Karpas-422 (cell line): Measurements from ENCODE around the gene SNX1. TPM values are rescaled to one million over a fixed set of nuclear protein-coding genes. Genes with fewer than 3 reads are reported as not detected.

Experiments used
- DNase-seq: peaks from one replicate; pipeline ENCODE4 v3.0.0-alpha.2; 2015
- H2AFZ ChIP-seq: fragments of 200-600 bp; sonication (generic); 2 replicates; pipeline ENCODE4 v1.6.1; 2014; ENCODE audit warnings: antibody characterized with exemption, low read length, mixed read lengths
- H3K27ac ChIP-seq: fragments of 200-600 bp; sonication (generic); 2 replicates; pipeline ENCODE4 v1.5.1; 2014; ENCODE audit warnings: mild to moderate bottlenecking, low read length, moderate library complexity
- H3K27me3 ChIP-seq: fragments of 200-600 bp; sonication (generic); 2 replicates; pipeline ENCODE4 v1.6.1; 2014; ENCODE audit warnings: low read length, mixed read lengths
- H3K36me3 ChIP-seq: fragments of 200-600 bp; sonication (generic); 2 replicates; pipeline ENCODE4 v1.6.1; 2014; ENCODE audit warnings: low read length, mixed read lengths; ENCODE audit not compliant: insufficient read depth
- H3K4me1 ChIP-seq: fragments of 200-600 bp; sonication (generic); 2 replicates; pipeline ENCODE4 v1.6.1; 2014; ENCODE audit warnings: mild to moderate bottlenecking, low read length, mixed read lengths
- H3K4me2 ChIP-seq: fragments of 200-600 bp; sonication (generic); 2 replicates; pipeline ENCODE4 v1.6.1; 2014; ENCODE audit warnings: low read length, low read depth, mild to moderate bottlenecking; ENCODE audit not compliant: poor library complexity, severe bottlenecking
- H3K4me3 ChIP-seq: fragments of 200-600 bp; sonication (generic); 2 replicates; pipeline ENCODE4 v1.5.1; 2014; ENCODE audit warnings: mild to moderate bottlenecking, antibody characterized with exemption, low read length, mixed read lengths
- H3K79me2 ChIP-seq: fragments of 200-600 bp; sonication (generic); 2 replicates; pipeline ENCODE4 v1.6.1; 2014; ENCODE audit warnings: mild to moderate bottlenecking, low read length, mixed read lengths
- H3K9ac ChIP-seq: fragments of 200-600 bp; sonication (generic); 2 replicates; pipeline ENCODE4 v1.6.0; 2014; ENCODE audit warnings: low read length
- H3K9me2 ChIP-seq: fragments of 200-600 bp; sonication (generic), shearing (Covaris generic); replicated peaks from 2 replicates; pipeline ENCODE4 v1.6.0; 2014; ENCODE audit warnings: mild to moderate bottlenecking, low read length, moderate library complexity; ENCODE audit not compliant: insufficient read depth
- H3K9me3 ChIP-seq: fragments of 300-700, 200-600 bp; sonication (generic); 2 replicates; pipeline ENCODE4 v1.6.1; 2014; ENCODE audit warnings: low read length, mixed read lengths
- H4K20me1 ChIP-seq: fragments of 200-600 bp; sonication (generic); 2 replicates; pipeline ENCODE4 v1.6.1; 2014; ENCODE audit warnings: mild to moderate bottlenecking, antibody characterized with exemption, low read length, low read depth; ENCODE audit not compliant: insufficient read depth
- total RNA-seq: library from RNA; depleted of rRNA; stranded (reverse); fragments of >200 nt; shearing (Covaris generic); gene quantifications from 2 replicates; pipeline ENCODE4 v1.2.3, GENCODE V29; 2014; ENCODE audit warnings: low replicate concordance

Gene SNX1
- total RNA-seq, 1 experiment from 2014 or later: 52.0 TPM

GRCh38 chr15:64092075-64092820 lies 3.5 kb upstream of the SNX1 start:
- peaks cover 84% of the 10 kb centered on the region for H3K79me2 ChIP-seq
- H3K9me3 ChIP-seq: 0 out of 2 replicates have a peak, but pooled peaks cover 2% of the 10 kb centered on the region
- H3K9me2 ChIP-seq: no peaks in the 10 kb centered on the region
- H3K4me1 ChIP-seq: peaks cover 46% of the 10 kb centered on the region
- H3K36me3 ChIP-seq: peaks cover 24% of the 10 kb centered on the region
- no peaks in the 10 kb centered on the region for H3K27me3 ChIP-seq
- peak overlapping the region; percentile 91 for H3K4me3 ChIP-seq
- DNase-seq: peak; percentile 65
- H3K4me2 ChIP-seq: peak overlapping the region; percentile 88
- no peaks in the 10 kb centered on the region; the same call in 1 of the 2 replicates for H4K20me1 ChIP-seq
- H3K27ac ChIP-seq: peak overlapping the region; percentile 81
- H3K9ac ChIP-seq: peak overlapping the region; percentile 91
- no peak overlapping the region for H2AFZ ChIP-seq

- peak overlapping the region; percentile 91 for H3K4me3 ChIP-seq
- peak; percentile 84 for DNase-seq
These were observed 2.7 kb upstream of the SNX1 start for GRCh38 chr15:64092864-64093626.

GRCh38 chr15:64093627-64094417 lies 2.0 kb upstream of the SNX1 start, which contains the start of gene CIAO2A:
TSS of gene CIAO2A (minus strand) at chr15:64093838. CDS start at chr15:64093768, 70 bp downstream.
- Histone ChIP-seq H3K9ac (peak within 1 kb of the TSS; percentile 91), H3K36me3 (peaks cover 9% of the 10 kb centered on the region), H3K4me1 (peaks cover 60% of the 10 kb centered on the region), H3K9me3 (no peaks in the 10 kb centered on the region), H3K9me2 (no peaks in the 10 kb centered on the region), H4K20me1 (no peaks in the 10 kb centered on the region; the same call in 1 of the 2 replicates), H3K27me3 (no peaks in the 10 kb centered on the region), H2AFZ (peak within 1 kb of the TSS; percentile 94; the same call in 1 of the 2 replicates), H3K4me3 (peak within 1 kb of the TSS; percentile 91), H3K4me2 (peak within 1 kb of the TSS; percentile 88), H3K27ac (peak within 1 kb of the TSS; percentile 81), H3K79me2 (peaks cover 86% of the 10 kb centered on the region)
- peak; percentile 99 for DNase-seq

More at GRCh38 chr15:64092864-64093626, 2.7 kb upstream of the SNX1 start:
- H3K79me2 ChIP-seq: peaks cover 86% of the 10 kb centered on the region
- H3K9me2 ChIP-seq: no peaks in the 10 kb centered on the region
- no peaks in the 10 kb centered on the region for H3K27me3 ChIP-seq
- peak overlapping the region; percentile 91 for H3K9ac ChIP-seq
- peak overlapping the region; percentile 36; the same call in 1 of the 2 replicates for H2AFZ ChIP-seq
- H3K4me1 ChIP-seq: peaks cover 54% of the 10 kb centered on the region
- H3K4me2 ChIP-seq: peak overlapping the region; percentile 88
- no peaks in the 10 kb centered on the region; the same call in 1 of the 2 replicates for H4K20me1 ChIP-seq
- peak overlapping the region; percentile 81 for H3K27ac ChIP-seq
- 0 out of 2 replicates have a peak, but pooled peaks cover 1% of the 10 kb centered on the region for H3K9me3 ChIP-seq
- peaks cover 17% of the 10 kb centered on the region for H3K36me3 ChIP-seq

GRCh38 chr15:64095431-64095794 lies 369 bp upstream of the SNX1 start:
- H3K9ac ChIP-seq: peak overlapping the region; percentile 91
- DNase-seq: no peak

GRCh38 chr15:64096668-64097384 lies 1.0 kb downstream of the SNX1 start:
- Histone ChIP-seq H3K27me3 (no peaks in the 10 kb centered on the region), H4K20me1 (no peaks in the 10 kb centered on the region; the same call in 1 of the 2 replicates), H3K4me3 (peak overlapping the region; percentile 76), H2AFZ (no peak overlapping the region), H3K4me1 (peaks cover 41% of the 10 kb centered on the region), H3K4me2 (peak overlapping the region; percentile 73), H3K9me3 (no peaks in the 10 kb centered on the region), H3K79me2 (peaks cover 86% of the 10 kb centered on the region), H3K9ac (peak overlapping the region; percentile 87), H3K27ac (peak overlapping the region; percentile 23), H3K9me2 (no peaks in the 10 kb centered on the region), H3K36me3 (peaks cover 9% of the 10 kb centered on the region; the same call in 1 of the 2 replicates)
- peak; percentile 69 for DNase-seq

More at GRCh38 chr15:64095431-64095794, 369 bp upstream of the SNX1 start:
- H3K27ac ChIP-seq: peak overlapping the region; percentile 25; the same call in 1 of the 2 replicates
- peaks cover 86% of the 10 kb centered on the region for H3K79me2 ChIP-seq
- peaks cover 54% of the 10 kb centered on the region for H3K4me1 ChIP-seq
- H3K4me3 ChIP-seq: peak overlapping the region; percentile 91; the same call in 1 of the 2 replicates
- H3K4me2 ChIP-seq: peak overlapping the region; percentile 88
- H4K20me1 ChIP-seq: no peaks in the 10 kb centered on the region; the same call in 1 of the 2 replicates
- H3K9me2 ChIP-seq: no peaks in the 10 kb centered on the region
- H3K9me3 ChIP-seq: no peaks in the 10 kb centered on the region
- no peak overlapping the region for H2AFZ ChIP-seq
- no peaks in the 10 kb centered on the region; the same call in 1 of the 2 replicates for H3K36me3 ChIP-seq
- no peaks in the 10 kb centered on the region for H3K27me3 ChIP-seq

- Histone ChIP-seq H3K4me1 (peaks cover 30% of the 10 kb centered on the region), H3K36me3 (peaks cover 13% of the 10 kb centered on the region; the same call in 1 of the 2 replicates), H3K27ac (no peak overlapping the region), H3K4me2 (no peak overlapping the region), H3K79me2 (peaks cover 93% of the 10 kb centered on the region), H3K9me2 (no peaks in the 10 kb centered on the region), H3K9me3 (no peaks in the 10 kb centered on the region), H3K27me3 (no peaks in the 10 kb centered on the region), H2AFZ (no peak overlapping the region), H3K4me3 (no peak overlapping the region), H3K9ac (no peak overlapping the region), H4K20me1 (peaks cover 15% of the 10 kb centered on the region; the same call in 1 of the 2 replicates)
- no peak for DNase-seq
These were observed 3.6 kb downstream of the SNX1 start for GRCh38 chr15:64099379-64099778.

GRCh38 chr15:64100958-64101357 lies 5.2 kb downstream of the SNX1 start:
- H3K4me2 ChIP-seq: no peak overlapping the region
- H2AFZ ChIP-seq: no peak overlapping the region
- H3K9ac ChIP-seq: no peak overlapping the region
- H3K4me3 ChIP-seq: no peak overlapping the region
- no peak overlapping the region for H3K27ac ChIP-seq
- H3K9me2 ChIP-seq: no peaks in the 10 kb centered on the region
- peaks cover 13% of the 10 kb centered on the region; the same call in 1 of the 2 replicates for H3K36me3 ChIP-seq
- H4K20me1 ChIP-seq: peaks cover 15% of the 10 kb centered on the region; the same call in 1 of the 2 replicates
- peaks cover 99% of the 10 kb centered on the region for H3K79me2 ChIP-seq
- H3K4me1 ChIP-seq: peaks cover 18% of the 10 kb centered on the region
- no peak for DNase-seq
- H3K27me3 ChIP-seq: no peaks in the 10 kb centered on the region
- no peaks in the 10 kb centered on the region for H3K9me3 ChIP-seq
